Measurements from ENCODE around the gene IFNK. TPM values are rescaled to one million over a fixed set of nuclear protein-coding genes. Genes with fewer than 3 reads are reported as not detected.
A peak's percentile ranks its signal among the peaks of the same experiment; 100 is the strongest.

IFNK gene
- polyA plus RNA-seq, 2 of the 4 experiments (the other 2 are of a cell fraction) = not detected

DNA sequence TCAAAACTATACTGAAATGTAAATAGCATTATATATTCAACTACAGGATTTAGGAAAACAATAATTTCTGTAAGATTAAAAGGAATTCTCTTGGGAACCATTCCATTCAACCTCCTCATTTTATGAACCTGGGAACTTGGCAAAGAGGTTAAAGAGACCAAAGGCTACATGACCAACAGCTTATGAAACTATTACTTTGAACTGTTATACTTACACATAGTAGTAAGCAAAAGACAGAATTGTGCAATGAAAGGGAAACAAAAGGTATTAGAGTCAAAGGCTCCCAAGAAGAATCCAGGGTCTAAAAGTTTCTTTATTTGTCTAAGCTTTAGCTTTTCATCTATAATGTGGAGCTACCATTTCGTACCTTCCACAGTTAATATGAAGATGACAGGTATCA is 42.0 kb downstream of the IFNK start:
- no peak overlapping the region for H3K4me2 ChIP-seq
- no peaks in the 10 kb centered on the region; the same call in 2 of the 3 replicates for H3K4me1 ChIP-seq
- no peak for TF ChIP-seq ZNF302 (CRISPR knock-in tag; IDR thresholded peaks at IDR 0.05)
- no peak for TF ChIP-seq ESRRA (IDR thresholded peaks at IDR 0.05; ENCODE audit: borderline replicate concordance, low read length)
- FAIRE-seq (no peak), DNase-seq (ENCODE audit: low read depth in 1 of 2, low spot score in 1 of 2) (no peak), ATAC-seq (no peak)
- H3K4me3 ChIP-seq = no peak overlapping the region
- no peaks in the 10 kb centered on the region for H3K9me3 ChIP-seq
- no peak overlapping the region for H3K27ac ChIP-seq
- POLR2A ChIA-PET = no interaction called here
- WGBS (ENCODE audit: missing lambda C conversion rate) = 83% methylated on average over 1 of the region's 1 CpG
- CTCF ChIA-PET = interaction anchor here (3.5 kb wide), 1 partner anchor 18 kb away, joined by 13 read pairs; no protein-coding TSS in a partner anchor

DNA sequence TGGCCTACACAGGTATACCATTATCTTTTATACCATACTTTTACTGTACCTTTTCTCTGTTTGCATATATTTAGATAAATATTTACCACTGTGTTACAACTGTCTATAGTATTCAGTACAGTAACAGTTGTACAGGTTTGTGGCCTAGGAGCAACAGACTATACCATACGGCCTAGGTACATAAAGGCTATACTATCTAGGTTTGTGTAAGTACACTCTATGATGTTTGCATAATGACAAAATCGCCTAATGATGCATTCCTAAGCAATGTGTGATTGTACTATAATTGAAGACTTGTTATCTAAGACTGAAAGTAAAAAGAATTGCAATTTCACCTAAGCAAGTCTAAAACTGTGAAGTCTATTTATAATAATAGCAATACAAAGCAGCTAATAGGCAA is 45.3 kb downstream of the IFNK start:
- Histone ChIP-seq H3K4me2 (no peak overlapping the region), H3K27ac (no peak overlapping the region), H3K9me3 (no peaks in the 10 kb centered on the region), H3K4me1 (peaks cover 7% of the 10 kb centered on the region; the same call in 1 of the 3 replicates), H3K4me3 (no peak overlapping the region)
- FAIRE-seq (no peak), ATAC-seq (no peak), DNase-seq (ENCODE audit: low read depth in 1 of 2, low spot score in 1 of 2) (no peak)
- POLR2A ChIA-PET = no interaction called here
- CTCF ChIA-PET = interaction anchor here (0.7 to 1.6 kb wide), 3 partner anchors 21 to 236 kb away, joined by 3 to 5 read pairs (median 3); no protein-coding TSS in a partner anchor
- 15% methylated on average over 2 of the region's 2 CpGs for WGBS (ENCODE audit: missing lambda C conversion rate)
- TF ChIP-seq CBX8 (IDR thresholded peaks at IDR 0.05) (no peak), HEYL (CRISPR knock-in tag; IDR thresholded peaks at IDR 0.05) (no peak), RCOR1 (IDR thresholded peaks at IDR 0.05; ENCODE audit: low read depth, low read length) (no peak), TFCP2L1 (CRISPR knock-in tag; IDR thresholded peaks at IDR 0.05) (no peak)
- TF ChIP-seq, protein P1, sequence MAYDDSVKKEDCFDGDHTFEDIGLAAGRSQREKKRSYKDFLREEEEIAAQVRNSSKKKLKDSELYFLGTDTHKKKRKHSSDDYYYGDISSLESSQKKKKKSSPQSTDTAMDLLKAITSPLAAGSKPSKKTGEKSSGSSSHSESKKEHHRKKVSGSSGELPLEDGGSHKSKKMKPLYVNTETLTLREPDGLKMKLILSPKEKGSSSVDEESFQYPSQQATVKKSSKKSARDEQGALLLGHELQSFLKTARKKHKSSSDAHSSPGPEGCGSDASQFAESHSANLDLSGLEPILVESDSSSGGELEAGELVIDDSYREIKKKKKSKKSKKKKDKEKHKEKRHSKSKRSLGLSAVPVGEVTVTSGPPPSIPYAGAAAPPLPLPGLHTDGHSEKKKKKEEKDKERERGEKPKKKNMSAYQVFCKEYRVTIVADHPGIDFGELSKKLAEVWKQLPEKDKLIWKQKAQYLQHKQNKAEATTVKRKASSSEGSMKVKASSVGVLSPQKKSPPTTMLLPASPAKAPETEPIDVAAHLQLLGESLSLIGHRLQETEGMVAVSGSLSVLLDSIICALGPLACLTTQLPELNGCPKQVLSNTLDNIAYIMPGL (CRISPR knock-in tag; IDR thresholded peaks at IDR 0.05; ENCODE audit: borderline replicate concordance) = no peak

DNA sequence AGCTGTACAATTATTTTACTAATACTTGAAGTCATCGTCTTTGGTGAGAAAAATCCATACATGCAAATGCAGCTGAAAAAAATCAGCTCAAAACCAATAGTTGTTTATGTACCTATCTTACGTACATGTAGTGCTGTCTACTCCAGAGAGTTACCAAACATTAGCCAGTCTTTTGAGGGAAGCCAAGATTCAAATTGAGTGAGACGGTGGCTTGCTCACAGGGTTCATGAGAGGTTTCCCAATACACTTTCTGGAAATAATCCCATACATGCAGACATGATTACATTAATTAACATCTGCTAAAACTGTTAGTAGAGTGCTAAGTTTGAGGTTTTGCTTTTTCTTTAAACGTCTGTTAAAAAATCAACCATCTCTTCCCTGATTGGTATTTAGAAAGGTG is 46.9 kb downstream of the IFNK start:
- no peak for ATAC-seq
- Histone ChIP-seq H3K4me2 (no peak overlapping the region), H3K9me3 (no peaks in the 10 kb centered on the region), H3K4me3 (no peak overlapping the region), H3K4me1 (peaks cover 9% of the 10 kb centered on the region; the same call in 1 of the 3 replicates), H3K27ac (no peak overlapping the region)
- TF ChIP-seq, protein P2, sequence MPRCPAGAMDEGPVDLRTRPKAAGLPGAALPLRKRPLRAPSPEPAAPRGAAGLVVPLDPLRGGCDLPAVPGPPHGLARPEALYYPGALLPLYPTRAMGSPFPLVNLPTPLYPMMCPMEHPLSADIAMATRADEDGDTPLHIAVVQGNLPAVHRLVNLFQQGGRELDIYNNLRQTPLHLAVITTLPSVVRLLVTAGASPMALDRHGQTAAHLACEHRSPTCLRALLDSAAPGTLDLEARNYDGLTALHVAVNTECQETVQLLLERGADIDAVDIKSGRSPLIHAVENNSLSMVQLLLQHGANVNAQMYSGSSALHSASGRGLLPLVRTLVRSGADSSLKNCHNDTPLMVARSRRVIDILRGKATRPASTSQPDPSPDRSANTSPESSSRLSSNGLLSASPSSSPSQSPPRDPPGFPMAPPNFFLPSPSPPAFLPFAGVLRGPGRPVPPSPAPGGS (IDR thresholded peaks at IDR 0.05) = no peak
- TF ChIP-seq EP300 (IDR thresholded peaks at IDR 0.05) = no peak
- TF ChIP-seq HOXB5 (CRISPR knock-in tag; IDR thresholded peaks at IDR 0.05) = no peak
- no peak for TF ChIP-seq ZFP36 (IDR thresholded peaks at IDR 0.05; ENCODE audit: borderline replicate concordance, partially characterized antibody)
- TF ChIP-seq RARB (CRISPR knock-in tag; IDR thresholded peaks at IDR 0.05) = no peak
- TF ChIP-seq, protein P3, sequence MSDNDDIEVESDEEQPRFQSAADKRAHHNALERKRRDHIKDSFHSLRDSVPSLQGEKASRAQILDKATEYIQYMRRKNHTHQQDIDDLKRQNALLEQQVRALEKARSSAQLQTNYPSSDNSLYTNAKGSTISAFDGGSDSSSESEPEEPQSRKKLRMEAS (IDR thresholded peaks at IDR 0.05) = no peak
- 90% methylated on average over 4 of the region's 4 CpGs for WGBS (ENCODE audit: missing lambda C conversion rate)
- POLR2A ChIA-PET = no interaction called here
- DNase-seq (ENCODE audit: low read depth in 1 of 2, low spot score in 1 of 2) = no peak
- no peak for FAIRE-seq
- CTCF ChIA-PET = interaction anchor here (0.6 to 1.6 kb wide), 3 partner anchors 23 to 49 kb away, joined by 3 to 5 read pairs (median 5); no protein-coding TSS in a partner anchor

DNA sequence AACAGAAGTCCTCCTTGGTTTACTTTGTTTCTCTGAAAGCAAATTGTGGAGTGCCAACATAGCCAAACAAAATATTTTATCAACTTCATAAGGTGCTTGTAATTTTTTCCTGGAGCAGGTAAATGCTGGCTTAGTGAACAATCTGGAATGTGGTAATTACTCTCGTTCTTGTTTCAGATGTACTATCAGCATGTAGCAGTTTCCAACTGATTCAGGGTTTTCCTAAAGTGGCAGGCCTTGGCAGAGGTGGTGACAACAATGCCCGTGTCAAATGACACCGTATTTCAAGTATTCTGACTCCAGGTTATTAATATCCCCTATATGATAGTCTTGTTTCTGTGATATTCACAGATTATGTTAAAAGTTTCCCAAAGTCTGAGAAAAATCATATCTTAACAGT is 48.0 kb downstream of the IFNK start:
- POLR2A ChIA-PET = no interaction called here
- TF ChIP-seq CHD2 (IDR thresholded peaks at IDR 0.05; ENCODE audit: low read length, partially characterized antibody) (no peak), HOXB13 (CRISPR knock-in tag; IDR thresholded peaks at IDR 0.05; ENCODE audit: low read depth) (no peak), MAFK (IDR thresholded peaks at IDR 0.05; ENCODE audit: partially characterized antibody) (no peak), BHLHE40 (IDR thresholded peaks at IDR 0.05; ENCODE audit: low read depth, low read length) (no peak), CBX8 (IDR thresholded peaks at IDR 0.05) (no peak), HEYL (CRISPR knock-in tag; IDR thresholded peaks at IDR 0.05) (no peak), ESRRA (IDR thresholded peaks at IDR 0.05; ENCODE audit: borderline replicate concordance, low read length) (no peak), POLR2A (IDR thresholded peaks at IDR 0.05; ENCODE audit: low read length) (no peak), HOXA7 (CRISPR knock-in tag; IDR thresholded peaks at IDR 0.05) (no peak), TFCP2L1 (CRISPR knock-in tag; IDR thresholded peaks at IDR 0.05) (no peak), CHD4 (IDR thresholded peaks at IDR 0.05; ENCODE audit: borderline replicate concordance) (no peak), RAD21 (conservative IDR thresholded peaks at IDR 0.05 in 1 of 2, IDR thresholded peaks at IDR 0.05 in 1 of 2) (no peak)
- TF ChIP-seq, protein P1 (CRISPR knock-in tag; IDR thresholded peaks at IDR 0.05; ENCODE audit: borderline replicate concordance) = no peak
- TF ChIP-seq, protein P4, sequence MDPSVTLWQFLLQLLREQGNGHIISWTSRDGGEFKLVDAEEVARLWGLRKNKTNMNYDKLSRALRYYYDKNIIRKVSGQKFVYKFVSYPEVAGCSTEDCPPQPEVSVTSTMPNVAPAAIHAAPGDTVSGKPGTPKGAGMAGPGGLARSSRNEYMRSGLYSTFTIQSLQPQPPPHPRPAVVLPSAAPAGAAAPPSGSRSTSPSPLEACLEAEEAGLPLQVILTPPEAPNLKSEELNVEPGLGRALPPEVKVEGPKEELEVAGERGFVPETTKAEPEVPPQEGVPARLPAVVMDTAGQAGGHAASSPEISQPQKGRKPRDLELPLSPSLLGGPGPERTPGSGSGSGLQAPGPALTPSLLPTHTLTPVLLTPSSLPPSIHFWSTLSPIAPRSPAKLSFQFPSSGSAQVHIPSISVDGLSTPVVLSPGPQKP (IDR thresholded peaks at IDR 0.05; ENCODE audit: low read depth, low read length) = no peak
- TF ChIP-seq, protein P2 (IDR thresholded peaks at IDR 0.05) = no peak

More for the DNA sequence above, 48.0 kb downstream of the IFNK start:
- no peak for DNase-seq (ENCODE audit: low read depth in 1 of 2, low spot score in 1 of 2)
- WGBS (ENCODE audit: missing lambda C conversion rate) = 92% methylated on average over 3 of the region's 3 CpGs
- ATAC-seq = no peak
- H3K9me3 ChIP-seq = no peaks in the 10 kb centered on the region
- peak overlapping the region; percentile 75; the same call in 1 of the 3 replicates for H3K4me3 ChIP-seq
- no peak for FAIRE-seq
- CTCF ChIA-PET = no interaction called here
- peak overlapping the region; percentile 85 for H3K4me2 ChIP-seq
- no peak overlapping the region for H3K27ac ChIP-seq
- peaks cover 9% of the 10 kb centered on the region; the same call in 1 of the 3 replicates for H3K4me1 ChIP-seq
